K562 (cell line): ENCODE results near the gene PSMB10.

Experiments used
- ASH1L ChIP-seq: fragments of 450-650 bp; IDR thresholded peaks from 2 replicates; pipeline ENCODE4 v1.6.1; 2018; ENCODE audit warnings: borderline replicate concordance, mild to moderate bottlenecking, low read depth; ENCODE audit not compliant: partially characterized antibody
- CTBP1 ChIP-seq: fragments of 450-650 bp; IDR thresholded peaks from 2 replicates; pipeline ENCODE4 v1.6.1; 2016; ENCODE audit warnings: borderline replicate concordance
- HDGF ChIP-seq: fragments of 450-650 bp; IDR thresholded peaks from 2 replicates; pipeline ENCODE4 v1.6.1; 2016
- IFI16 ChIP-seq: fragments of 250-450 bp; sonication (Bioruptor Pico); IDR thresholded peaks from 2 replicates; pipeline ENCODE4 v2.1.2; 2022; ENCODE audit warnings: mild to moderate bottlenecking, inconsistent platforms
- NFRKB ChIP-seq: fragments of 450-650 bp; IDR thresholded peaks from 2 replicates; pipeline ENCODE4 v1.6.1; 2016; ENCODE audit warnings: low read depth
- RCOR1 ChIP-seq, 2 experiments: IDR thresholded peaks; 2 replicates each; pipeline ENCODE4 v1.6.1; 2012; ENCODE audit warnings: low read depth in 2 of 2, low read length in 2 of 2, borderline replicate concordance in 1 of 2, improper control_type of control experiment in 1 of 2
- RFX5 ChIP-seq: IDR thresholded peaks from 2 replicates; pipeline ENCODE4 v1.6.1; 2011; ENCODE audit warnings: low read depth, mild to moderate bottlenecking, improper control_type of control experiment, low read length
- SAFB2 ChIP-seq: fragments of 200-400 bp; formaldehyde crosslinking; IDR thresholded peaks from 2 replicates; pipeline ENCODE4 v1.6.1; 2018; ENCODE audit warnings: borderline replicate concordance, low read length, low read depth, moderate library complexity; ENCODE audit not compliant: severe bottlenecking
- ZFP30 ChIP-seq: fragments of 250-450 bp; sonication (Bioruptor Pico); IDR thresholded peaks from 2 replicates; pipeline ENCODE4 v1.8.0; 2022; ENCODE audit warnings: moderate library complexity, mild to moderate bottlenecking, inconsistent platforms, borderline replicate concordance
- TF ChIP-seq, protein P1 (sequence below), 3 experiments: IDR thresholded peaks in 2 of 3; conservative IDR thresholded peaks in 1 of 3; 2 replicates each; pipeline ENCODE4 v1.5.1; 2011 to 2012; ENCODE audit warnings: low read length in 3 of 3, mild to moderate bottlenecking in 3 of 3, control low read depth in 2 of 3, improper control_type of control experiment in 1 of 3, inconsistent platforms in 1 of 3, low read depth in 1 of 3, mixed read lengths in 1 of 3, moderate library complexity in 1 of 3; ENCODE audit not compliant: insufficient read depth in 2 of 3
- TF ChIP-seq, protein P2 (sequence below): fragments of 200-800 bp; sonication (Bioruptor generic); IDR thresholded peaks from 2 replicates; pipeline ENCODE4 v1.6.1; 2016; ENCODE audit warnings: missing genetic modification characterization, missing compliant biosample characterization

DNA sequence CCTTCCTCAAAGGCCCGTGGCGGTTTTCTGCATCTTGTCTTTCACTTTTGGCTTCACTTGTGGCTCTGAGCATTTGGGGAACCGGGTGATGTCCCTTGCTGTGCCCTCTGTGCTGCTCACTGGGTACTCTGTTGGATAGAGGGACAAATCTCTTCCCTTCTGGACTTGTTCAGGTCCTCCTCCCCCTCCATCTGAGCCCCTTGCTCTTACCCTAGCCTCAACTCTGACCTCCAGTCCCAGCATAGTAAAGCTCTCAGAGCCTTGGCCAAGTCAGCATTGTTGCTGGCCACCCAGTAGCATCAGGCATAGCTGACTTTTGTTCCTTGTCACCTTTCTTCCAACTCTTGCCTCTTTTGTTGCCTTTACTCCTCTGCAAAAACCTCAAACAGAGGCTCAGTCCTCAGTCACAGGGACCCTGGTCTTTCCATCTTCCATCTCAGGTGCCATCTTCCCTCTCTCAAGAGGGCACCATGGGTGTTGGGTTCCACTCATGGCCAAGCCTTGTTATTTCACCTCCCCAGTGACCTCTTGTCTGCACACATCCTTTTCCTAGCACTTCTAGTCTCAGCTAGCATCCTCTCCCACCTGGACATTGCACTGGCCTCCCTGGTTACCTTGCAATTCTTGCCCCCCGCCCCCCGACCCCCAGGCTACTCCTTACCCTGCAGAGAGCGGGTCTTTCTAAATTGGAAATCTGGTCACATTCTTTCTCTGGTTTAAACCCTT is 393 bp upstream of the PSMB10 start:
- TF ChIP-seq, protein P1, sequence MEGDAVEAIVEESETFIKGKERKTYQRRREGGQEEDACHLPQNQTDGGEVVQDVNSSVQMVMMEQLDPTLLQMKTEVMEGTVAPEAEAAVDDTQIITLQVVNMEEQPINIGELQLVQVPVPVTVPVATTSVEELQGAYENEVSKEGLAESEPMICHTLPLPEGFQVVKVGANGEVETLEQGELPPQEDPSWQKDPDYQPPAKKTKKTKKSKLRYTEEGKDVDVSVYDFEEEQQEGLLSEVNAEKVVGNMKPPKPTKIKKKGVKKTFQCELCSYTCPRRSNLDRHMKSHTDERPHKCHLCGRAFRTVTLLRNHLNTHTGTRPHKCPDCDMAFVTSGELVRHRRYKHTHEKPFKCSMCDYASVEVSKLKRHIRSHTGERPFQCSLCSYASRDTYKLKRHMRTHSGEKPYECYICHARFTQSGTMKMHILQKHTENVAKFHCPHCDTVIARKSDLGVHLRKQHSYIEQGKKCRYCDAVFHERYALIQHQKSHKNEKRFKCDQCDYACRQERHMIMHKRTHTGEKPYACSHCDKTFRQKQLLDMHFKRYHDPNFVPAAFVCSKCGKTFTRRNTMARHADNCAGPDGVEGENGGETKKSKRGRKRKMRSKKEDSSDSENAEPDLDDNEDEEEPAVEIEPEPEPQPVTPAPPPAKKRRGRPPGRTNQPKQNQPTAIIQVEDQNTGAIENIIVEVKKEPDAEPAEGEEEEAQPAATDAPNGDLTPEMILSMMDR (IDR thresholded peaks at IDR 0.05 in 2 of 3, conservative IDR thresholded peaks at IDR 0.05 in 1 of 3; ENCODE audit: insufficient read depth in 2 of 3, low read depth in 1 of 3, low read length in 3 of 3) = no peak
- no peak for TF ChIP-seq RFX5
- TF ChIP-seq, protein P2, sequence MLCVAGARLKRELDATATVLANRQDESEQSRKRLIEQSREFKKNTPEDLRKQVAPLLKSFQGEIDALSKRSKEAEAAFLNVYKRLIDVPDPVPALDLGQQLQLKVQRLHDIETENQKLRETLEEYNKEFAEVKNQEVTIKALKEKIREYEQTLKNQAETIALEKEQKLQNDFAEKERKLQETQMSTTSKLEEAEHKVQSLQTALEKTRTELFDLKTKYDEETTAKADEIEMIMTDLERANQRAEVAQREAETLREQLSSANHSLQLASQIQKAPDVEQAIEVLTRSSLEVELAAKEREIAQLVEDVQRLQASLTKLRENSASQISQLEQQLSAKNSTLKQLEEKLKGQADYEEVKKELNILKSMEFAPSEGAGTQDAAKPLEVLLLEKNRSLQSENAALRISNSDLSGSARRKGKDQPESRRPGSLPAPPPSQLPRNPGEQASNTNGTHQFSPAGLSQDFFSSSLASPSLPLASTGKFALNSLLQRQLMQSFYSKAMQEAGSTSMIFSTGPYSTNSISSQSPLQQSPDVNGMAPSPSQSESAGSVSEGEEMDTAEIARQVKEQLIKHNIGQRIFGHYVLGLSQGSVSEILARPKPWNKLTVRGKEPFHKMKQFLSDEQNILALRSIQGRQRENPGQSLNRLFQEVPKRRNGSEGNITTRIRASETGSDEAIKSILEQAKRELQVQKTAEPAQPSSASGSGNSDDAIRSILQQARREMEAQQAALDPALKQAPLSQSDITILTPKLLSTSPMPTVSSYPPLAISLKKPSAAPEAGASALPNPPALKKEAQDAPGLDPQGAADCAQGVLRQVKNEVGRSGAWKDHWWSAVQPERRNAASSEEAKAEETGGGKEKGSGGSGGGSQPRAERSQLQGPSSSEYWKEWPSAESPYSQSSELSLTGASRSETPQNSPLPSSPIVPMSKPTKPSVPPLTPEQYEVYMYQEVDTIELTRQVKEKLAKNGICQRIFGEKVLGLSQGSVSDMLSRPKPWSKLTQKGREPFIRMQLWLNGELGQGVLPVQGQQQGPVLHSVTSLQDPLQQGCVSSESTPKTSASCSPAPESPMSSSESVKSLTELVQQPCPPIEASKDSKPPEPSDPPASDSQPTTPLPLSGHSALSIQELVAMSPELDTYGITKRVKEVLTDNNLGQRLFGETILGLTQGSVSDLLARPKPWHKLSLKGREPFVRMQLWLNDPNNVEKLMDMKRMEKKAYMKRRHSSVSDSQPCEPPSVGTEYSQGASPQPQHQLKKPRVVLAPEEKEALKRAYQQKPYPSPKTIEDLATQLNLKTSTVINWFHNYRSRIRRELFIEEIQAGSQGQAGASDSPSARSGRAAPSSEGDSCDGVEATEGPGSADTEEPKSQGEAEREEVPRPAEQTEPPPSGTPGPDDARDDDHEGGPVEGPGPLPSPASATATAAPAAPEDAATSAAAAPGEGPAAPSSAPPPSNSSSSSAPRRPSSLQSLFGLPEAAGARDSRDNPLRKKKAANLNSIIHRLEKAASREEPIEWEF = no peak
- TF ChIP-seq RCOR1 (IDR thresholded peaks at IDR 0.05; ENCODE audit: borderline replicate concordance in 1 of 2, low read depth in 2 of 2, low read length in 2 of 2) = peak in 1 of 2 experiments; percentile 9; a peak in 1 of 4 replicates
- no peak for TF ChIP-seq SAFB2
- TF ChIP-seq HDGF = 0 out of 2 replicates have a peak, but pooled peaks have one; percentile 35
- no peak for TF ChIP-seq ZFP30 (CRISPR knock-in tag)
- TF ChIP-seq CTBP1 = no peak
- TF ChIP-seq NFRKB = no peak
- TF ChIP-seq ASH1L = no peak
- TF ChIP-seq IFI16 (CRISPR knock-in tag) = no peak
